HuH-7 (cell line): ENCODE measurements around the gene MN1.
A peak's percentile ranks its signal among the peaks of the same experiment; 100 is the strongest.

Experiments used
- DNase-seq: peaks from one replicate; pipeline ENCODE4 v3.0.0; 2011; ENCODE audit warnings: low spot score

Gene MN1

GRCh38 chr22:27800250-27801201, 1.0 kb downstream of the MN1 start:
- DNase-seq: peak; percentile 36

GRCh38 chr22:27799827-27800249, 1.7 kb downstream of the MN1 start:
- no peak for DNase-seq

- no peak for DNase-seq
These were observed 2.3 kb downstream of the MN1 start for GRCh38 chr22:27799015-27799826.

- no peak for DNase-seq
These were observed 3.0 kb downstream of the MN1 start for GRCh38 chr22:27798511-27799014.

- DNase-seq: no peak
These were observed 3.8 kb downstream of the MN1 start for GRCh38 chr22:27797520-27798391.

- no peak for DNase-seq
These were observed 4.6 kb downstream of the MN1 start for GRCh38 chr22:27796829-27797519.

- DNase-seq: no peak
These were observed 5.6 kb downstream of the MN1 start for GRCh38 chr22:27795696-27796517.

- DNase-seq: no peak
These were observed 6.5 kb downstream of the MN1 start for GRCh38 chr22:27795053-27795452.

GRCh38 chr22:27794226-27794625, 7.3 kb downstream of the MN1 start:
- no peak for DNase-seq

- DNase-seq: no peak
These were observed 8.0 kb downstream of the MN1 start for GRCh38 chr22:27793576-27793975.

- no peak for DNase-seq
These were observed 8.9 kb downstream of the MN1 start for GRCh38 chr22:27792452-27793161.

GRCh38 chr22:27791859-27792241, 9.7 kb downstream of the MN1 start:
- no peak for DNase-seq

- DNase-seq: no peak
These were observed 10.2 kb downstream of the MN1 start for GRCh38 chr22:27791159-27791858.

GRCh38 chr22:27790376-27791158, 11.0 kb downstream of the MN1 start:
- no peak for DNase-seq

GRCh38 chr22:27788500-27789288, 12.9 kb downstream of the MN1 start:
- no peak for DNase-seq

- no peak for DNase-seq
These were observed 14.6 kb downstream of the MN1 start for GRCh38 chr22:27786965-27787364.

- no peak for DNase-seq
These were observed 15.1 kb downstream of the MN1 start for GRCh38 chr22:27786291-27786932.
